Suprapubic skin (tissue), 3 donors: ENCODE measurements around the gene LRRC10B.

Experiments
- EP300 ChIP-seq: sonication (generic); formaldehyde crosslinking; IDR thresholded peaks from one replicate; pipeline ENCODE4 v1.6.1; 2017; ENCODE audit warnings: antibody characterized with exemption
- POLR2A ChIP-seq, 2 donors: fragments of 450-650 bp; IDR thresholded peaks; one replicate each; pipeline ENCODE4 v1.6.1; 2017; ENCODE audit warnings: antibody characterized with exemption in 2 of 2, mild to moderate bottlenecking in 2 of 2, moderate library complexity in 2 of 2
- TF ChIP-seq, protein P1 (sequence below), 2 donors: fragments of 200-600 bp in 1 of 2; fragments of 450-650 bp in 1 of 2; sonication (generic) in 1 of 2; IDR thresholded peaks; one replicate each; pipeline ENCODE4 v1.5.1; 2016 to 2019; ENCODE audit warnings: antibody characterized with exemption in 2 of 2, mild to moderate bottlenecking in 1 of 2, moderate library complexity in 1 of 2

DNA sequence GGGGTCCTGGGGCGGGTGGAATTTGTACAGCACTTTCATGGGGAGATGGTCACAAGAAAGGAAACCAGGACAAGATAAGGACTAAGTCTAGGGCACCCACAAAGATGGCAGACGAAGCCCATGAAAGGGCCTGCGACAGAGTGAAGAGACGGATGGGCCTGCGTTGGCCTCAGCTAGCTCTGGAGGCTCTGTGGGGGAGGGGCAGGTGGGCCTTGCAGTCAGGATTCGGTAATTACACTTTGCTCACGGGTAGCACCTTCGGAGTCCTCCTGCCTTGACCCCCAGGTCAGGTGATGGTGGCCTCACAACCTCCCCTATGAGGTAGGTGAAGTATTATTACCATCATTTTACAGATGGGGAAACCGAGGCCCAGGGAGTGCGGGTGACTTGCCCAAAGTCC lies 7.1 kb downstream of the LRRC10B start:
- TF ChIP-seq, protein P1, sequence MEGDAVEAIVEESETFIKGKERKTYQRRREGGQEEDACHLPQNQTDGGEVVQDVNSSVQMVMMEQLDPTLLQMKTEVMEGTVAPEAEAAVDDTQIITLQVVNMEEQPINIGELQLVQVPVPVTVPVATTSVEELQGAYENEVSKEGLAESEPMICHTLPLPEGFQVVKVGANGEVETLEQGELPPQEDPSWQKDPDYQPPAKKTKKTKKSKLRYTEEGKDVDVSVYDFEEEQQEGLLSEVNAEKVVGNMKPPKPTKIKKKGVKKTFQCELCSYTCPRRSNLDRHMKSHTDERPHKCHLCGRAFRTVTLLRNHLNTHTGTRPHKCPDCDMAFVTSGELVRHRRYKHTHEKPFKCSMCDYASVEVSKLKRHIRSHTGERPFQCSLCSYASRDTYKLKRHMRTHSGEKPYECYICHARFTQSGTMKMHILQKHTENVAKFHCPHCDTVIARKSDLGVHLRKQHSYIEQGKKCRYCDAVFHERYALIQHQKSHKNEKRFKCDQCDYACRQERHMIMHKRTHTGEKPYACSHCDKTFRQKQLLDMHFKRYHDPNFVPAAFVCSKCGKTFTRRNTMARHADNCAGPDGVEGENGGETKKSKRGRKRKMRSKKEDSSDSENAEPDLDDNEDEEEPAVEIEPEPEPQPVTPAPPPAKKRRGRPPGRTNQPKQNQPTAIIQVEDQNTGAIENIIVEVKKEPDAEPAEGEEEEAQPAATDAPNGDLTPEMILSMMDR (IDR thresholded peaks at IDR 0.05): no peak
- TF ChIP-seq EP300 (no peak), POLR2A (IDR thresholded peaks at IDR 0.05) (no peak)
